Cardiac muscle cell (in vitro differentiated cells and primary cell): Measurements from ENCODE around the gene SLC46A2. TPM values are rescaled to one million over a fixed set of nuclear protein-coding genes. Genes with fewer than 3 reads are reported as not detected.

ENCODE experiments used
- DNase-seq, 2 donors: peaks; one replicate each; pipeline versions ENCODE4 v3.0.0 to v3.0.0-alpha.2; 2010 to 2017; ENCODE audit warnings: low read depth in 1 of 2, low spot score in 1 of 2
- H3K27ac ChIP-seq: fragments of 200-600 bp; sonication (generic); 2 replicates; pipeline ENCODE4 v1.5.1; 2016
- H3K27me3 ChIP-seq: fragments of 200-600 bp; sonication (generic); 2 replicates; pipeline ENCODE4 v1.6.0; 2016; ENCODE audit warnings: control low read depth
- H3K36me3 ChIP-seq: fragments of 200-600 bp; sonication (generic); 2 replicates; pipeline ENCODE4 v1.5.1; 2016; ENCODE audit warnings: control low read depth
- H3K4me1 ChIP-seq: fragments of 200-600 bp; sonication (generic); 2 replicates; pipeline ENCODE4 v1.8.1; 2017; ENCODE audit warnings: low read depth, mild to moderate bottlenecking, mixed run types
- H3K4me3 ChIP-seq: fragments of 200-600 bp; sonication (generic); 2 replicates; pipeline ENCODE4 v1.5.1; 2016; ENCODE audit warnings: mild to moderate bottlenecking
- H3K9me3 ChIP-seq: fragments of 200-600 bp; sonication (generic); 2 replicates; pipeline ENCODE4 v1.5.1; 2017; ENCODE audit warnings: low read depth, mild to moderate bottlenecking, control low read depth
- polyA plus RNA-seq: library from polyadenylated mRNA; unstranded; fragments of >200 nt; fragmentation: Nextera tagmentation; extraction: Ambion mirVana; gene quantifications from 2 replicates; pipeline ENCODE4 v1.2.1, GENCODE V29; 2016
- total RNA-seq: library from RNA; depleted of rRNA; stranded (reverse); fragments of >200 nt; gene quantifications from 2 replicates; pipeline ENCODE4 v1.2.3, GENCODE V29; 2016
- TF ChIP-seq, protein P1 (sequence below): IDR thresholded peaks from 2 replicates; pipeline ENCODE4 v1.5.1; 2012; ENCODE audit warnings: low read depth, mild to moderate bottlenecking, low read length

The SLC46A2 gene
- total and polyA plus RNA-seq, 2 experiments from 2014 or later: not detected

DNA sequence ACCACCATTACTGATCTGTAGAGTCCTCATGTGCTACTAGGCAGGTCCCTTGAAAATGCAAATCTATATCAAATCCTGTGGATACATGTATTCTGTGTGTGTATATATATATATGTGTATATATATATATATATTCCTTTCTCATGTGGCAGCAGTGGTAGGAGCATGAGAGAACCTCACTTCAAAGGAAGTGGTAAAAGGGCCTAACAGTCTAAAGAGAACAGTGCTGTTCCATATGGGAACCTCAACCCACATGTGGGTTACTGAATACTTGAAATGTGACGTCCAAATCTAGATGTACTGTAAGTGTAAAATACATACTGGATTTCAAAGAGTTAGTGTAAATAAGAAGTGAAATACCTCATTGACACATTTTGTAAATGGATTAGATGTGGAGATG is 5.4 kb downstream of the SLC46A2 start:
- no peak for DNase-seq
- no peaks in the 10 kb centered on the region for H3K9me3 ChIP-seq
- H3K36me3 ChIP-seq: no peaks in the 10 kb centered on the region
- no peaks in the 10 kb centered on the region for H3K4me1 ChIP-seq
- peaks cover 9% of the 10 kb centered on the region for H3K27me3 ChIP-seq
- no peak overlapping the region for H3K4me3 ChIP-seq
- no peak overlapping the region for H3K27ac ChIP-seq
- TF ChIP-seq, protein P1, sequence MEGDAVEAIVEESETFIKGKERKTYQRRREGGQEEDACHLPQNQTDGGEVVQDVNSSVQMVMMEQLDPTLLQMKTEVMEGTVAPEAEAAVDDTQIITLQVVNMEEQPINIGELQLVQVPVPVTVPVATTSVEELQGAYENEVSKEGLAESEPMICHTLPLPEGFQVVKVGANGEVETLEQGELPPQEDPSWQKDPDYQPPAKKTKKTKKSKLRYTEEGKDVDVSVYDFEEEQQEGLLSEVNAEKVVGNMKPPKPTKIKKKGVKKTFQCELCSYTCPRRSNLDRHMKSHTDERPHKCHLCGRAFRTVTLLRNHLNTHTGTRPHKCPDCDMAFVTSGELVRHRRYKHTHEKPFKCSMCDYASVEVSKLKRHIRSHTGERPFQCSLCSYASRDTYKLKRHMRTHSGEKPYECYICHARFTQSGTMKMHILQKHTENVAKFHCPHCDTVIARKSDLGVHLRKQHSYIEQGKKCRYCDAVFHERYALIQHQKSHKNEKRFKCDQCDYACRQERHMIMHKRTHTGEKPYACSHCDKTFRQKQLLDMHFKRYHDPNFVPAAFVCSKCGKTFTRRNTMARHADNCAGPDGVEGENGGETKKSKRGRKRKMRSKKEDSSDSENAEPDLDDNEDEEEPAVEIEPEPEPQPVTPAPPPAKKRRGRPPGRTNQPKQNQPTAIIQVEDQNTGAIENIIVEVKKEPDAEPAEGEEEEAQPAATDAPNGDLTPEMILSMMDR: no peak

DNA sequence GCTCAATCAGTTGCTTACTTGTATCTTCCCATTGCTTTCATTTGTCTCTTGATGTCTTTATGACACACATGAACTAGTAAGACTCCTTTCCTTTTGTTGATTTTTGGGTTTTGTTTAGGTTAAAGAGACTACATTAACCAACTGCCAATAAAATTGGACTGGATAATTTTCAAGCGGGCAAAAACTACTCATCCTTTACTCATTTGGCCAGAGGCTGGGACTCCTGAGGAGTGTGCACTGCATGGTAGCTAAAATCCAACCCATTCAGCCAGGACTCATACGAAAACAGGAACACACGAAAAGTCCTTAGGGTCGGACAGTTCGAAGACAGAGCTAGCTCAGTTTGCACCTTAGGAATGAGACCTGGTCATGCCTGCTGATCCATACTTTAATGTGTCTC is 6.0 kb downstream of the SLC46A2 start:
- TF ChIP-seq, protein P1: no peak
- Histone ChIP-seq H3K9me3 (no peaks in the 10 kb centered on the region), H3K36me3 (no peaks in the 10 kb centered on the region), H3K27me3 (peaks cover 3% of the 10 kb centered on the region), H3K4me3 (no peak overlapping the region), H3K4me1 (no peaks in the 10 kb centered on the region), H3K27ac (no peak overlapping the region)
- DNase-seq: no peak

DNA sequence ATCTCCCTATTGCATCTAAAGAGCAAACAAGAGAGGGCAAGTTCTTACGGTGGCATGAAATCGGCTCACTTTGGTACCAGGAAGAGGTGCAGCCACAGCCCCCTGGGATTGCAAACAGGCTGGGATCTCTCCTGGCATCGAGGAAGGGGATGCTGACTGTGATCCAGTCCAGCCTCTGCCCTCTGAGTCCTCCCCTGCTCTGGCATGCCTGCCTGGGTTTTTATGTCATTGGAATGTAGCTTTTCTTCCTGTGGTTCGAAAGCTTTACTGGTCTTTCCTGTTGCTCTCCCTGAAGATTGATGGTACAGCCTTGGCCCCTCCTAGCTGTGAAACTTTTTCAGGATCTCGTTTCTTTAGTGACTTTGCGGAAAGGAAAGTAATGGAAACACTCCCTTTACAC is 6.6 kb downstream of the SLC46A2 start:
- Histone ChIP-seq H3K36me3 (no peaks in the 10 kb centered on the region), H3K4me1 (no peaks in the 10 kb centered on the region), H3K27ac (no peak overlapping the region), H3K4me3 (no peak overlapping the region), H3K9me3 (no peaks in the 10 kb centered on the region), H3K27me3 (no peaks in the 10 kb centered on the region)
- TF ChIP-seq, protein P1: no peak
- DNase-seq: peak in 1 of 2 donors; percentile 42

GRCh38 chr9:112881331-112881730 is 9.3 kb downstream of the SLC46A2 start:
- Histone ChIP-seq H3K4me1 (no peaks in the 10 kb centered on the region), H3K36me3 (no peaks in the 10 kb centered on the region), H3K9me3 (no peaks in the 10 kb centered on the region), H3K27me3 (no peaks in the 10 kb centered on the region), H3K27ac (no peak overlapping the region), H3K4me3 (no peak overlapping the region)
- peak in 1 of 2 donors; percentile 54 for DNase-seq
- TF ChIP-seq, protein P1: no peak

DNA sequence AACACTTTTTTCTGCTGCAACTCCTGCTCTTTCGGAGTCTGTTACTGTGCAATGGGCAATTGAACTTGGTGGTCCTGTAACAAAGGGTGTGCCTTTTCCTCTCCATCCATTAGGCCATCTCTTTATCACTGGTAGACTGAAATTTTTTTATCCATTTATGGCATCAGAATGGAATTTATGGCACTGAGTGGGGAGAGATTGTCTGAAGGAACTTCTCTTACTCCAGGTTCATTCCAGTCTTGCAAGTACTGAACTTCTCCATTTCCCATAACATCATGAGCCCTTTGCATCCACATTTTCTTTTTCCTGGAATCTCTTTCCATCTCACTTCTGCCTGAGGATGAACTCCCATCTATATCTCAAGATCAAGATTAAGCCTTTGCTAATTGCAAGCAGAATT is 10.0 kb downstream of the SLC46A2 start:
- Histone ChIP-seq H3K9me3 (no peaks in the 10 kb centered on the region), H3K36me3 (no peaks in the 10 kb centered on the region), H3K27ac (no peak overlapping the region), H3K27me3 (no peaks in the 10 kb centered on the region), H3K4me3 (no peak overlapping the region), H3K4me1 (no peaks in the 10 kb centered on the region)
- DNase-seq: no peak
- TF ChIP-seq, protein P1: no peak

- no peak for DNase-seq
- H3K27ac ChIP-seq: no peak overlapping the region
- H3K4me3 ChIP-seq: no peak overlapping the region
- TF ChIP-seq, protein P1: no peak
- no peaks in the 10 kb centered on the region for H3K36me3 ChIP-seq
- no peaks in the 10 kb centered on the region for H3K4me1 ChIP-seq
- no peaks in the 10 kb centered on the region for H3K9me3 ChIP-seq
- no peaks in the 10 kb centered on the region for H3K27me3 ChIP-seq
These were observed 11.9 kb downstream of the SLC46A2 start for GRCh38 chr9:112878752-112879151.
